ENCODE measurements around the gene PLXNA3.

Gene PLXNA3

DNA sequence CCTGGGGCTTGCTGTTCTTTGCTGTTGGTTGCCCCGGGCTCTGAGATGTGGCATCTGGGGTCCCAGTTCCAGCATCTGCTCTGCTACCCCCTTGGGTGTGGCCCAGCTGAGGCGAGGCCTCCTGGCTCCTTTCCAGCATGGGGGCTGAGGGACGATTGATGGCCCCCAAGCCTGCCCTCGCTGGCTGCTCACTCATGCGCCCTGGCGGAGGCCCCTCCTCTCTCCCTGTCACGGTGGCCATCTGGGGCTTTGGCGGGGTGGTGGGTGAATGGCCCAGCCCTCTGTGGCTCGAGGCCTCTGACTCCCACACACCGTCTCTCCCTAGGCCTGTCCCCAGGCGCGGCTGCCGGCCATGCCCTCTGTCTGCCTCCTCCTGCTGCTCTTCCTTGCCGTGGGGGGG is 1.8 kb downstream of the PLXNA3 start:
- DNase-seq (ENCODE audit: insufficient read length, low spot score) (no peak), FAIRE-seq (no peak)
- TF ChIP-seq, protein P1, sequence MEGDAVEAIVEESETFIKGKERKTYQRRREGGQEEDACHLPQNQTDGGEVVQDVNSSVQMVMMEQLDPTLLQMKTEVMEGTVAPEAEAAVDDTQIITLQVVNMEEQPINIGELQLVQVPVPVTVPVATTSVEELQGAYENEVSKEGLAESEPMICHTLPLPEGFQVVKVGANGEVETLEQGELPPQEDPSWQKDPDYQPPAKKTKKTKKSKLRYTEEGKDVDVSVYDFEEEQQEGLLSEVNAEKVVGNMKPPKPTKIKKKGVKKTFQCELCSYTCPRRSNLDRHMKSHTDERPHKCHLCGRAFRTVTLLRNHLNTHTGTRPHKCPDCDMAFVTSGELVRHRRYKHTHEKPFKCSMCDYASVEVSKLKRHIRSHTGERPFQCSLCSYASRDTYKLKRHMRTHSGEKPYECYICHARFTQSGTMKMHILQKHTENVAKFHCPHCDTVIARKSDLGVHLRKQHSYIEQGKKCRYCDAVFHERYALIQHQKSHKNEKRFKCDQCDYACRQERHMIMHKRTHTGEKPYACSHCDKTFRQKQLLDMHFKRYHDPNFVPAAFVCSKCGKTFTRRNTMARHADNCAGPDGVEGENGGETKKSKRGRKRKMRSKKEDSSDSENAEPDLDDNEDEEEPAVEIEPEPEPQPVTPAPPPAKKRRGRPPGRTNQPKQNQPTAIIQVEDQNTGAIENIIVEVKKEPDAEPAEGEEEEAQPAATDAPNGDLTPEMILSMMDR (IDR thresholded peaks at IDR 0.05; ENCODE audit: insufficient read depth, missing control alignments) = no peak

DNA sequence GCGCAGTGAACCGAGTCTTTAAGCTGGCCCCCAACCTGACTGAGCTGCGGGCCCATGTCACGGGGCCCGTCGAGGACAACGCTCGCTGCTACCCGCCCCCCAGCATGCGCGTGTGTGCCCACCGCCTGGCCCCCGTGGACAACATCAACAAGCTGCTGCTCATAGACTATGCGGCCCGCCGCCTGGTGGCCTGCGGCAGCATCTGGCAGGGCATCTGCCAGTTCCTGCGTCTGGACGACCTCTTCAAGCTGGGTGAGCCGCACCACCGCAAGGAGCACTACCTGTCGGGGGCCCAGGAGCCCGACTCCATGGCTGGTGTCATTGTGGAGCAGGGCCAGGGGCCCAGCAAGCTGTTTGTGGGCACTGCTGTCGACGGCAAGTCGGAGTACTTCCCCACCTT is 2.2 kb downstream of the PLXNA3 start:
- no peak for FAIRE-seq
- TF ChIP-seq, protein P1 (IDR thresholded peaks at IDR 0.05; ENCODE audit: insufficient read depth, missing control alignments) = no peak
- no peak for DNase-seq (ENCODE audit: insufficient read length, low spot score)

DNA sequence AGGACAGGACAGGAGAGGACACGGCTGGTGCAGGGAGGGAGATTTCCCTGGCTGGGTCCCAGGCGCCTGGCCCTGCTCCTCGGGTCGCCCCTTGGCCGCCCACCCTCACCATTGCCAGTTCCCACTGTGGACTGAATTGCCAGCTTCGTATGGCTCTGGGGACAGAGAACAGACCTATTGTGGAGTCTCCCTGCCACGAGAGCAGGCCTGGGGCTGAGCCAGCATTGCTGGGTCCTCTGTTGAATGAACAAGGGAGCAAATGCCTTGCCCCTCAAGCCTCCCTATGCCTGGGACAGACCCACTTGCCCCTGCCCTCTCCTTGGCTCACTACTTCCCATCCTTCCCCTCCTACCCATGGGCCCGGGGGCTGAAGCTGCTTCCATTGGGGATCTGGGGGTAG is 4.3 kb downstream of the PLXNA3 start:
- no peak for DNase-seq (ENCODE audit: insufficient read length, low spot score)
- FAIRE-seq = no peak
- TF ChIP-seq, protein P1 (IDR thresholded peaks at IDR 0.05; ENCODE audit: insufficient read depth, missing control alignments) = no peak

DNA sequence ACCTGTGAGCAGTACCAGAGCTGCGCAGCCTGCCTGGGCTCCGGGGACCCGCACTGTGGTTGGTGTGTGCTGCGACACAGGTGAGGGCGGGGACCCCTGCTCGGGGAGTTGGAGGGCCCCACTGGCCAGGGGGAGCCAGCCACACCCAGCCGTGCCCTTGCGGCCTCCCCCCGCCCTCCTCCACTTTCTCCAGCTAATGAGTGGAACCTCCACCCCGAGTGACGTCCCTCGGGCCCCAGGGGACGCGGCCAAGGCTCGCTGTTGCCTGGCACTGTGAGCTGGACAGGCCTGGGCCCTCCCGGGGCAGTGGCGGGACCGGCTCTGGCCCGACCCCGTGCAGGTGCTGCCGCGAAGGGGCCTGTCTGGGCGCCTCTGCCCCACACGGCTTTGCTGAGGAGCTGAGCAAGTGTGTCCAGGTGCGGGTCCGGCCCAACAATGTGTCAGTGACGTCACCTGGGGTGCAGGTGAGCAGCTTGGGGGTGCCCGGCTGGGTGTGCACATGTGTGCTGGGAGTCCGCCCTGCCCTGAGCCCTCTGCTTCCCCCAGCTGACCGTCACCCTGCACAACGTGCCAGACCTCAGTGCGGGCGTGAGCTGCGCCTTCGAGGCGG is 5.6 kb downstream of the PLXNA3 start:
- TF ChIP-seq, protein P1 (IDR thresholded peaks at IDR 0.05; ENCODE audit: insufficient read depth, missing control alignments) = no peak
- no peak for DNase-seq (ENCODE audit: insufficient read length, low spot score)
- no peak for FAIRE-seq

DNA sequence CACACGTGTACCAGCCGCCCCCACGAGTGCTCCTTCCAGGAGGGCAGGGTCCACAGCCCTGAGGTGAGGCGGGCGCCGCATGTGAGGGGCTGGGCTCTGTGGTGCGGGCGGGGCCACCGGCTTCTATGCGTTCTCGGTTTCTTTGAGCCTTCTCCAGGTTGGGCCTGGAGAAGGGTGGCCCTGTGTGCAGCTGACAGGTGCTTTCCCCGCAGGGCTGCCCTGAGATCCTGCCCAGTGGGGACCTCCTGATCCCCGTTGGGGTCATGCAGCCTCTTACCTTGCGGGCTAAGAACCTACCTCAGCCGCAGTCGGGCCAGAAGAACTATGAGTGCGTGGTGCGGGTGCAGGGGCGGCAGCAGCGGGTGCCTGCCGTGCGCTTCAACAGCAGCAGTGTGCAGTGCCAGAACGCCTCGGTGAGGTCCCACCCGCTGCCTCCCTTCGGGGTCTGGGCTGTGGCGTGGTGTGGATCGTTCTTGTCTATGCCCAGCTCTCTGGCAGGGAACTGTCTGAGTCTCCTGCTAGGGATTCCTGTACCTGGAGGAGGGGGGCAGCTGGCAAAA is 6.8 kb downstream of the PLXNA3 start:
- TF ChIP-seq, protein P1 (IDR thresholded peaks at IDR 0.05; ENCODE audit: insufficient read depth, missing control alignments) = no peak
- FAIRE-seq (no peak), DNase-seq (ENCODE audit: insufficient read length, low spot score) (no peak)

DNA sequence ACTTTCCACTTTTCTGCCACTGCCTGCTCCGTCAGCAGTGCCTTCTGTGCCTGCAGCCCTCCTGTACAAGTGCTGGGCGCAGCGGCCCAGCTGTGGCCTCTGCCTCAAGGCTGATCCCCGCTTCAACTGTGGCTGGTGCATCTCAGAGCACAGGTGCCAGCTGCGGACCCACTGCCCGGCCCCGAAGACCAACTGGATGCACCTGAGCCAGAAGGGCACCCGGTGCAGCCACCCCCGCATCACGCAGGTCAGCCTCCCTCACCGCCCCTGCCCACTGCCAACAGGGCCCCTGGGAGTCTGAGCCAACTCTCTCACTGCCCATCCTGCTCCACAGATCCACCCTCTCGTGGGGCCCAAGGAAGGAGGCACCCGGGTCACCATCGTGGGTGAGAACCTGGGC is 7.5 kb downstream of the PLXNA3 start:
- DNase-seq (ENCODE audit: insufficient read length, low spot score) (no peak), FAIRE-seq (no peak)
- TF ChIP-seq, protein P1 (IDR thresholded peaks at IDR 0.05; ENCODE audit: insufficient read depth, missing control alignments) = no peak

DNA sequence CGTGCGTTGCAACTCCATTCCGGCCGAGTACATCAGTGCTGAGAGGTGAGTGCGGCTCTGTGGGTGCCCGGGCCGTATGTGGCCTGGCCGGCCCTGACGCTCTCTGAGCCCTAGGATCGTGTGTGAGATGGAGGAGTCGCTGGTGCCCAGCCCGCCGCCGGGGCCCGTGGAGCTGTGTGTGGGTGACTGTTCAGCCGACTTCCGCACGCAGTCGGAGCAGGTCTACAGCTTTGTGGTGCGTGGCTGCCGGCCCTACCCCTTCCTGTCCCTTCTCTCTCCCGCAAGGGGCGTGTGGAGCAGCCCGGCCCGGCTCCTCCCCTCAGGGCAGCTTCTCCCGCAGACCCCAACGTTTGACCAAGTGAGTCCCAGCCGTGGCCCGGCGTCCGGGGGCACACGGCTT is 8.0 kb downstream of the PLXNA3 start:
- TF ChIP-seq, protein P1 (IDR thresholded peaks at IDR 0.05; ENCODE audit: insufficient read depth, missing control alignments) = no peak
- FAIRE-seq (no peak), DNase-seq (ENCODE audit: insufficient read length, low spot score) (no peak)
